HepG2 (cell line): ENCODE results near the gene CORT. TPM values are rescaled to one million over a fixed set of nuclear protein-coding genes. Genes with fewer than 3 reads are reported as not detected.

ENCODE experiments used
- ATAC-seq: fragments of 200-7000 bp; cut with Tn5 transposase; 3 replicates; pipeline ENCODE4 v1.9.1; 2020; ENCODE audit warnings: mild to moderate bottlenecking, moderate library complexity
- BruUV-seq: library from RNA; stranded (reverse); fragments of 400-500 nt; replicated peaks from 2 replicates; lab custom pipeline; 2021; lab: Mats Ljungman, UMichigan
- CTCF ChIA-PET: fragments of 300-600 bp; formaldehyde crosslinking; extraction: SDS; loops from one replicate; lab custom pipeline; 2021; ENCODE audit warnings: low total read pairs, inconsistent platforms, low intra/inter-chr PET ratio; lab: Yijun Ruan, JAX
- POLR2A ChIA-PET: fragments of 350-600 bp; sonication (Branson Sonifier 250); formaldehyde crosslinking; loops from one replicate; lab custom pipeline; 2020; ENCODE audit warnings: antibody characterized with exemption, inconsistent platforms; lab: Yijun Ruan, JAX
- DNase-seq: peaks from one replicate; pipeline ENCODE4 v3.0.0-alpha.2; 2015; ENCODE audit warnings: low spot score
- FAIRE-seq: peaks from 3 replicates; lab custom pipeline; 2011; peaks lifted over from hg19 to GRCh38; lab: Jason Lieb, UNC
- H2AFZ ChIP-seq: one replicate; pipeline ENCODE4 v1.6.1; 2011; ENCODE audit warnings: low read length, inconsistent platforms
- H3K27ac ChIP-seq: fragments of 300-600 bp; 3 replicates; pipeline ENCODE4 v1.8.0; 2011; ENCODE audit warnings: mixed run types, mild to moderate bottlenecking, mixed read lengths, low read length, inconsistent platforms; ENCODE audit not compliant: insufficient read depth; ENCODE audit errors: extremely low read length
- H3K27me3 ChIP-seq, 2 experiments: fragments of 200-600 bp in 1 of 2; 2 replicates in 1 of 2; 3 replicates in 1 of 2; pipeline versions ENCODE4 v1.6.0 to v1.8.0; 2011; ENCODE audit warnings: low read length in 2 of 2, mild to moderate bottlenecking in 2 of 2, moderate library complexity in 2 of 2, inconsistent platforms in 1 of 2; ENCODE audit not compliant: insufficient read depth in 2 of 2, control insufficient read depth in 1 of 2
- H3K36me3 ChIP-seq, 2 experiments: fragments of 200-600 bp in 1 of 2; replicated peaks in 1 of 2; 2 replicates in 1 of 2; 3 replicates in 1 of 2; pipeline versions ENCODE4 v1.5.1 to v1.8.0; 2011; ENCODE audit warnings: low read length in 2 of 2, inconsistent platforms in 1 of 2; ENCODE audit not compliant: insufficient read depth in 2 of 2, control insufficient read depth in 1 of 2
- H3K4me1 ChIP-seq: 2 replicates; pipeline ENCODE4 v1.5.1; 2012; ENCODE audit warnings: low read length, inconsistent platforms; ENCODE audit not compliant: insufficient read depth
- H3K4me2 ChIP-seq: 2 replicates; pipeline ENCODE4 v1.6.0; 2011; ENCODE audit warnings: low read depth, low read length, inconsistent platforms
- H3K4me3 ChIP-seq, 3 experiments: fragments of 200-600 bp in 1 of 3; sonication (generic), shearing (Covaris generic) in 1 of 3; replicated peaks in 1 of 3; 2 replicates each; pipeline ENCODE4 v1.5.1; 2011 to 2016; ENCODE audit warnings: low read length in 3 of 3, inconsistent platforms in 2 of 3, low read depth in 2 of 3, mild to moderate bottlenecking in 2 of 3, control low read depth in 1 of 3, mixed read lengths in 1 of 3; ENCODE audit not compliant: insufficient read depth in 1 of 3
- H3K79me2 ChIP-seq: one replicate; pipeline ENCODE4 v1.6.1; 2011; ENCODE audit warnings: low read length, inconsistent platforms; ENCODE audit not compliant: insufficient read depth
- H3K9ac ChIP-seq: 2 replicates; pipeline ENCODE4 v1.6.0; 2011; ENCODE audit warnings: mild to moderate bottlenecking, low read depth, low read length, inconsistent platforms; ENCODE audit not compliant: insufficient read depth
- H3K9me3 ChIP-seq: 2 replicates; pipeline ENCODE4 v1.5.1; 2012; ENCODE audit warnings: mild to moderate bottlenecking, low read length
- H4K20me1 ChIP-seq: 2 replicates; pipeline ENCODE4 v1.6.0; 2011; ENCODE audit warnings: inconsistent platforms, mild to moderate bottlenecking, low read length, moderate library complexity; ENCODE audit not compliant: insufficient read depth
- ZBTB1 ChIP-seq: sonication (generic); formaldehyde crosslinking; IDR thresholded peaks from 2 replicates; pipeline ENCODE4 v1.4.0; 2020; ENCODE audit warnings: missing genetic modification reagents, borderline replicate concordance
- ZBTB38 ChIP-seq: sonication (generic); formaldehyde crosslinking; IDR thresholded peaks from 2 replicates; pipeline ENCODE4 v1.5.1; 2020; ENCODE audit warnings: mild to moderate bottlenecking, missing genetic modification reagents
- ZNF546 ChIP-seq: sonication (generic); formaldehyde crosslinking; conservative IDR thresholded peaks from 2 replicates; pipeline ENCODE4 v1.8.1; 2023; ENCODE audit warnings: mild to moderate bottlenecking, missing genetic modification reagents
- ZNF7 ChIP-seq: IDR thresholded peaks from 2 replicates; pipeline ENCODE4 v1.6.1; 2016; ENCODE audit warnings: missing biosample characterization, missing genetic modification reagents
- ZNF775 ChIP-seq: sonication (generic); formaldehyde crosslinking; IDR thresholded peaks from 2 replicates; pipeline ENCODE4 v1.4.0; 2020; ENCODE audit warnings: missing genetic modification reagents, mild to moderate bottlenecking, moderate library complexity, borderline replicate concordance
- WGBS: methylation state at CpG from one replicate; pipeline ENCODE4 v1.1.6; 2017; ENCODE audit warnings: low lambda C conversion rate; 5-methylcytosine and 5-hydroxymethylcytosine counted together
- in situ Hi-C: cut with HindIII; loops from 2 replicates; pipeline ENCODE4 v1.10.0; 2017; ENCODE audit warnings: low pct_unique_long_range_greater_than_20kb; ENCODE audit not compliant: extremely low pct_ligation_motif_present
- intact Hi-C: fragments of 100-400 bp; cut with micrococcal nuclease; formaldehyde crosslinking; loops from one replicate; pipeline ENCODE4 v1.10.0; 2022; ENCODE audit not compliant: unreplicated experiment
- polyA plus RNA-seq, 8 experiments: library from polyadenylated mRNA; depleted of rRNA in 3 of 8; stranded (reverse) in 7 of 8; unstranded in 1 of 8; fragments of >200 nt; fragmentation: Illumina TruSeq in 4 of 8; extraction: Trizol in 4 of 8; gene quantifications; 2 replicates each; pipeline versions ENCODE4 v1.2.1 to v1.2.3, GENCODE V29; 2011 to 2016; ENCODE audit warnings: low read depth in 4 of 8, missing spikeins in 1 of 8, mixed read lengths in 1 of 8; ENCODE audit not compliant: insufficient read depth in 1 of 8
- total RNA-seq, 5 experiments: library from RNA; depleted of rRNA; stranded (reverse); fragments of >200 nt; fragmentation: Illumina TruSeq; extraction: Trizol; gene quantifications; 2 replicates each; pipeline ENCODE4 v1.2.3, GENCODE V29; 2016; ENCODE audit warnings: low read depth in 1 of 5
- TF ChIP-seq, protein P1 (sequence below): fragments of 450-650 bp; IDR thresholded peaks from 2 replicates; pipeline ENCODE4 v1.6.1; 2017; ENCODE audit warnings: mild to moderate bottlenecking
- TF ChIP-seq, protein P2 (sequence below): sonication (generic); formaldehyde crosslinking; IDR thresholded peaks from 2 replicates; pipeline ENCODE4 v1.4.0; 2020; ENCODE audit warnings: missing genetic modification reagents

CORT gene
- total and polyA plus RNA-seq, 2 of the 13 experiments (the other 11 are each of a cell fraction or from before 2014, with no cell fraction given), result 0.11 to 0.62 TPM

DNA sequence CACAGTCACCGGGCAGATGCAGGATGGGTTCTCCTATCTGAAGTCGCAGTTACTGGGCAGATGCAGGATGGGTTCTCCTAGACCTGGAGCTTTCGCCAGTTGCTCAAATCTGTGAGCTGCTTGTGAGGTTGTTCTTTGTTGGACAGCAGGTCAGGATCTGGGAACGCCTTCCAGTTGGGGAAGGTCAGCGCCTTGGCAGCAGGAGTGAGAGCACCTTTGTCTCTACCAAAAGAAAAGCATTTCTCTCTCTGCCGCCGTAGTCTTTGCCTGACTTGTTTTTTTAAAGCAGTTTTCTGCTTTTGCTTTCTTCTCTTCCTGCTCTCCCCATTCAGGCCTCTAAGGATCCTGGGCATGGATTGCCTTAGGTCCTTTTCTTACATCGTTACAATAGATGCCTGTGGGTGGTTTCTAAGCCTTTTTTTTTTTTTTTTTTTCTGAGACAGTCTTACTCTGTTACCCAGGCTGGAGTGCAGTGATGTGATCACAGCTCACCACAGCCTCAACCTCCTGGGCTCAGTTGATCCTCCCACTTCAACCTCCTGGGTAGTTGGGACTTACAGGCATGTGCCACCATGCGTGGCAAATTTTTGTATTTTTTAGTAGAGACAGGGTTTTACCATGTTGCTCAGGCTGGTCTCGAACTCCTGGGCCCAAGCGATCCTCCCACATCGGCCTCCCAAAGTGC, 40.6 kb downstream of the CORT start (continued):
- TF ChIP-seq, protein P1, sequence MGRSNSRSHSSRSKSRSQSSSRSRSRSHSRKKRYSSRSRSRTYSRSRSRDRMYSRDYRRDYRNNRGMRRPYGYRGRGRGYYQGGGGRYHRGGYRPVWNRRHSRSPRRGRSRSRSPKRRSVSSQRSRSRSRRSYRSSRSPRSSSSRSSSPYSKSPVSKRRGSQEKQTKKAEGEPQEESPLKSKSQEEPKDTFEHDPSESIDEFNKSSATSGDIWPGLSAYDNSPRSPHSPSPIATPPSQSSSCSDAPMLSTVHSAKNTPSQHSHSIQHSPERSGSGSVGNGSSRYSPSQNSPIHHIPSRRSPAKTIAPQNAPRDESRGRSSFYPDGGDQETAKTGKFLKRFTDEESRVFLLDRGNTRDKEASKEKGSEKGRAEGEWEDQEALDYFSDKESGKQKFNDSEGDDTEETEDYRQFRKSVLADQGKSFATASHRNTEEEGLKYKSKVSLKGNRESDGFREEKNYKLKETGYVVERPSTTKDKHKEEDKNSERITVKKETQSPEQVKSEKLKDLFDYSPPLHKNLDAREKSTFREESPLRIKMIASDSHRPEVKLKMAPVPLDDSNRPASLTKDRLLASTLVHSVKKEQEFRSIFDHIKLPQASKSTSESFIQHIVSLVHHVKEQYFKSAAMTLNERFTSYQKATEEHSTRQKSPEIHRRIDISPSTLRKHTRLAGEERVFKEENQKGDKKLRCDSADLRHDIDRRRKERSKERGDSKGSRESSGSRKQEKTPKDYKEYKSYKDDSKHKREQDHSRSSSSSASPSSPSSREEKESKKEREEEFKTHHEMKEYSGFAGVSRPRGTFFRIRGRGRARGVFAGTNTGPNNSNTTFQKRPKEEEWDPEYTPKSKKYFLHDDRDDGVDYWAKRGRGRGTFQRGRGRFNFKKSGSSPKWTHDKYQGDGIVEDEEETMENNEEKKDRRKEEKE, result no peak
- TF ChIP-seq ZNF775, result no peak
- no peak for TF ChIP-seq ZBTB38 (CRISPR knock-in tag)
- TF ChIP-seq, protein P2, sequence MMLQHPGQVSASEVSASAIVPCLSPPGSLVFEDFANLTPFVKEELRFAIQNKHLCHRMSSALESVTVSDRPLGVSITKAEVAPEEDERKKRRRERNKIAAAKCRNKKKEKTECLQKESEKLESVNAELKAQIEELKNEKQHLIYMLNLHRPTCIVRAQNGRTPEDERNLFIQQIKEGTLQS (CRISPR knock-in tag), result no peak
- TF ChIP-seq ZNF7 (CRISPR knock-in tag), result no peak

DNA sequence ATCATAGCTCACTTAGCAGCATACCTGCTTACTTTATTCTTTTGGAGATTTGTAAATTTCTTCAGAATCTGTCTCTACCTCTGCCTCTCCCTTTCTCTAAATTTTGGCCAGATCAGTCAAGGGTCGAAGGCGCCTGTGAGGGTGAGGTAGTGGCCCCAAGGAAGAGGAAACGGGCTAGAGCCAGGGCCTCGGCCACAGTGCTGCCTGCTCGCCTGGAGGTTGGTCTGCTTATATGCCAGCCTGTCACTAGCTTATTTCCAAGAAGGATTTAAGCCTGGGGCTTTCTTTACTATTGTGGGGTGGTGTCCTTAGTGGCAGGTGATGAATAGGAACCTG, 44.6 kb downstream of the CORT start:
- ATAC-seq, result peak; percentile 55
- no peak for FAIRE-seq
- no TSS peak for BruUV-seq

More for the DNA sequence above, 44.6 kb downstream of the CORT start:
- Histone ChIP-seq H3K4me1 (peaks cover 24% of the 10 kb centered on the region), H3K4me3 (no peak overlapping the region), H3K9me3 (no peaks in the 10 kb centered on the region), H3K27me3 (no peaks in the 10 kb centered on the region), H3K4me2 (no peak overlapping the region), H3K9ac (no peak overlapping the region), H3K27ac (no peak overlapping the region), H3K79me2 (peaks cover 51% of the 10 kb centered on the region), H4K20me1 (peaks cover 30% of the 10 kb centered on the region), H3K36me3 (peaks cover 2 to 15% of the 10 kb centered on the region in 2 experiments), H2AFZ (no peak overlapping the region)
- CTCF ChIA-PET, result interaction anchor here (0.7 to 2.2 kb wide), 5 partner anchors 10 to 373 kb away, joined by 3 to 23 read pairs (median 4); partner anchors contain the start of gene CENPS
- DNase-seq, result no peak
- WGBS, result 94% methylated on average over 5 of the region's 5 CpGs
- in situ Hi-C loops (no loop called here), intact Hi-C loops (loop anchor here (1.0 kb wide), 3 partner anchors 19 to 117 kb away; partner anchors contain the start of gene CENPS)
- TF ChIP-seq ZNF546 (CRISPR knock-in tag) (peak; percentile 63; the same call in 1 of the 2 replicates), ZBTB1 (CRISPR knock-in tag) (no peak)
- POLR2A ChIA-PET, result interaction anchor here (1.5 kb wide), 1 partner anchor 64 kb away, joined by 5 read pairs; the partner anchor contains the start of gene CENPS
